Peyer's patch (tissue), 4 donors: ENCODE data around the gene CNTN2.

ENCODE experiments used
- CTCF ChIP-seq, 6 experiments: fragments of 450-650 bp in 4 of 6; fragments of 200-600 bp in 2 of 6; sonication (generic) in 1 of 6; IDR thresholded peaks; one replicate each; pipeline ENCODE4 v1.5.1; 2017 to 2019; ENCODE audit warnings: antibody characterized with exemption in 6 of 6, mild to moderate bottlenecking in 3 of 6, moderate library complexity in 1 of 6
- POLR2A ChIP-seq, 2 donors: fragments of 450-650 bp; IDR thresholded peaks; one replicate each; pipeline ENCODE4 v1.5.1; 2017; ENCODE audit warnings: antibody characterized with exemption in 2 of 2, mild to moderate bottlenecking in 2 of 2, moderate library complexity in 2 of 2

DNA sequence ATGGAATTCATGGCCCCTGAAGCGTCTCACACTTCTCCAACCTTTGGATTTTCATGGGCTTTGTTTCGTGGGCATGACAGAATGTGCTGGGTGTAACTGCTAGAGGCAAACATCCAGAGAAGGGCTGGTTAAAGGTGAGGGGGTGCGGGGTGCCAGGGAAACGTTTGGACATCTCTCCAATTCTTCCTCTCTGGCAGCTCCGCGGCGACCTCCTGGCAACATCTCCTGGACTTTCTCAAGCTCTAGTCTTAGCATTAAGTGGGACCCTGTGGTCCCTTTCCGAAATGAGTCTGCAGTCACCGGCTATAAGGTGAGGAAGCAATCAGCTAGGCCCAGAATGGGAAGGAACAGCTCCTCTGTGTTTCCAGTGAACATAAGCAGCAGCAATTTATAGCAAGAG is 29.3 kb downstream of the CNTN2 start:
- TF ChIP-seq CTCF (IDR thresholded peaks at IDR 0.05) (no peak), POLR2A (IDR thresholded peaks at IDR 0.05) (no peak)
